Measurements from ENCODE around the gene ITGAD.

DNA sequence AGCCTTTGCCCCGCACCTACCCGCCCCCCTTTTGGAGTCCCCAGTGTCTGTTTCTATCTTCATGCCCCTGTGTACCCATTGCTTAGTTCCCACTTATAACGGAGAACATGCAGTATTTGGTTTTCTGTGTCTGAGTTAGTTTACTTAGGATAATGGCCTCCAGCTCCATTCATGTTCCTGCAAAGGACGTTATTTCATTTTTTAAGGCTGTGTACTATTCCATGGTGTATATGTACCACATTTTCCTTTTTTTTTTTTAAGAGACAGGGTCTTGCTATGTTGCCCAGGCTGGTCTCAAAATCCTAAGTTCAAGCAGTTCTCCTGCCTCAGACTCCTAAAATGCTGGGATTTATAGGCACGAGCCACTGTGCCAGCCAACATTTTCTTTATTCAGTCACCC lies 74.7 kb downstream of the ITGAD start:
- TF ChIP-seq, protein P1, sequence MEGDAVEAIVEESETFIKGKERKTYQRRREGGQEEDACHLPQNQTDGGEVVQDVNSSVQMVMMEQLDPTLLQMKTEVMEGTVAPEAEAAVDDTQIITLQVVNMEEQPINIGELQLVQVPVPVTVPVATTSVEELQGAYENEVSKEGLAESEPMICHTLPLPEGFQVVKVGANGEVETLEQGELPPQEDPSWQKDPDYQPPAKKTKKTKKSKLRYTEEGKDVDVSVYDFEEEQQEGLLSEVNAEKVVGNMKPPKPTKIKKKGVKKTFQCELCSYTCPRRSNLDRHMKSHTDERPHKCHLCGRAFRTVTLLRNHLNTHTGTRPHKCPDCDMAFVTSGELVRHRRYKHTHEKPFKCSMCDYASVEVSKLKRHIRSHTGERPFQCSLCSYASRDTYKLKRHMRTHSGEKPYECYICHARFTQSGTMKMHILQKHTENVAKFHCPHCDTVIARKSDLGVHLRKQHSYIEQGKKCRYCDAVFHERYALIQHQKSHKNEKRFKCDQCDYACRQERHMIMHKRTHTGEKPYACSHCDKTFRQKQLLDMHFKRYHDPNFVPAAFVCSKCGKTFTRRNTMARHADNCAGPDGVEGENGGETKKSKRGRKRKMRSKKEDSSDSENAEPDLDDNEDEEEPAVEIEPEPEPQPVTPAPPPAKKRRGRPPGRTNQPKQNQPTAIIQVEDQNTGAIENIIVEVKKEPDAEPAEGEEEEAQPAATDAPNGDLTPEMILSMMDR (IDR thresholded peaks at IDR 0.05): no peak
- TF ChIP-seq JUND (IDR thresholded peaks at IDR 0.05) (no peak), NFIC (IDR thresholded peaks at IDR 0.05; ENCODE audit: borderline replicate concordance) (no peak)
- TF ChIP-seq, protein P2, sequence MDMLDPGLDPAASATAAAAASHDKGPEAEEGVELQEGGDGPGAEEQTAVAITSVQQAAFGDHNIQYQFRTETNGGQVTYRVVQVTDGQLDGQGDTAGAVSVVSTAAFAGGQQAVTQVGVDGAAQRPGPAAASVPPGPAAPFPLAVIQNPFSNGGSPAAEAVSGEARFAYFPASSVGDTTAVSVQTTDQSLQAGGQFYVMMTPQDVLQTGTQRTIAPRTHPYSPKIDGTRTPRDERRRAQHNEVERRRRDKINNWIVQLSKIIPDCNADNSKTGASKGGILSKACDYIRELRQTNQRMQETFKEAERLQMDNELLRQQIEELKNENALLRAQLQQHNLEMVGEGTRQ (IDR thresholded peaks at IDR 0.05; ENCODE audit: borderline replicate concordance, low read depth, low read length): no peak
- TF ChIP-seq, protein P3, sequence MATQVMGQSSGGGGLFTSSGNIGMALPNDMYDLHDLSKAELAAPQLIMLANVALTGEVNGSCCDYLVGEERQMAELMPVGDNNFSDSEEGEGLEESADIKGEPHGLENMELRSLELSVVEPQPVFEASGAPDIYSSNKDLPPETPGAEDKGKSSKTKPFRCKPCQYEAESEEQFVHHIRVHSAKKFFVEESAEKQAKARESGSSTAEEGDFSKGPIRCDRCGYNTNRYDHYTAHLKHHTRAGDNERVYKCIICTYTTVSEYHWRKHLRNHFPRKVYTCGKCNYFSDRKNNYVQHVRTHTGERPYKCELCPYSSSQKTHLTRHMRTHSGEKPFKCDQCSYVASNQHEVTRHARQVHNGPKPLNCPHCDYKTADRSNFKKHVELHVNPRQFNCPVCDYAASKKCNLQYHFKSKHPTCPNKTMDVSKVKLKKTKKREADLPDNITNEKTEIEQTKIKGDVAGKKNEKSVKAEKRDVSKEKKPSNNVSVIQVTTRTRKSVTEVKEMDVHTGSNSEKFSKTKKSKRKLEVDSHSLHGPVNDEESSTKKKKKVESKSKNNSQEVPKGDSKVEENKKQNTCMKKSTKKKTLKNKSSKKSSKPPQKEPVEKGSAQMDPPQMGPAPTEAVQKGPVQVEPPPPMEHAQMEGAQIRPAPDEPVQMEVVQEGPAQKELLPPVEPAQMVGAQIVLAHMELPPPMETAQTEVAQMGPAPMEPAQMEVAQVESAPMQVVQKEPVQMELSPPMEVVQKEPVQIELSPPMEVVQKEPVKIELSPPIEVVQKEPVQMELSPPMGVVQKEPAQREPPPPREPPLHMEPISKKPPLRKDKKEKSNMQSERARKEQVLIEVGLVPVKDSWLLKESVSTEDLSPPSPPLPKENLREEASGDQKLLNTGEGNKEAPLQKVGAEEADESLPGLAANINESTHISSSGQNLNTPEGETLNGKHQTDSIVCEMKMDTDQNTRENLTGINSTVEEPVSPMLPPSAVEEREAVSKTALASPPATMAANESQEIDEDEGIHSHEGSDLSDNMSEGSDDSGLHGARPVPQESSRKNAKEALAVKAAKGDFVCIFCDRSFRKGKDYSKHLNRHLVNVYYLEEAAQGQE (IDR thresholded peaks at IDR 0.05; ENCODE audit: low read depth, low read length): no peak

Measured in SK-N-SH (cell line).